Gastrocnemius medialis (tissue), 4 donors: ENCODE data around the gene IFT122. TPM values are rescaled to one million over a fixed set of nuclear protein-coding genes. Genes with fewer than 3 reads are reported as not detected.
A peak's percentile ranks its signal among the peaks of the same experiment; 100 is the strongest.

Experiments
- ATAC-seq, 2 donors: fragments of 150-250 bp; one replicate each; pipeline ENCODE4 v1.9.1; 2016
- DNase-seq, 2 donors: peaks; one replicate each; pipeline ENCODE4 v3.0.0-alpha.2; 2019
- H3K27ac ChIP-seq, 4 donors: fragments of 200-600 bp; sonication (generic); 1 replicate in 1 of 4; 2 replicates in 3 of 4; pipeline ENCODE4 v1.5.1; 2016 to 2018; ENCODE audit warnings: mild to moderate bottlenecking in 2 of 4, moderate library complexity in 1 of 4
- H3K27me3 ChIP-seq, 3 donors: fragments of 200-600 bp; sonication (generic) in 2 of 3; 1 replicate in 1 of 3; 2 replicates in 2 of 3; pipeline versions ENCODE4 v1.5.1 to v1.6.0; 2016 to 2019; ENCODE audit warnings: mild to moderate bottlenecking in 1 of 3, moderate library complexity in 1 of 3
- H3K36me3 ChIP-seq, 2 donors: fragments of 200-600 bp; sonication (generic) in 1 of 2; one replicate each; pipeline ENCODE4 v1.5.1; 2017 to 2018
- H3K4me1 ChIP-seq, 2 donors: fragments of 200-600 bp; sonication (generic) in 1 of 2; one replicate each; pipeline ENCODE4 v1.5.1; 2016 to 2017; ENCODE audit warnings: mild to moderate bottlenecking in 2 of 2
- H3K4me3 ChIP-seq, 4 donors: fragments of 200-600 bp; sonication (generic) in 3 of 4; 1 replicate in 1 of 4; 2 replicates in 3 of 4; pipeline ENCODE4 v1.5.1; 2016 to 2019; ENCODE audit warnings: mild to moderate bottlenecking in 2 of 4
- H3K9me3 ChIP-seq, 3 donors: fragments of 200-600 bp; sonication (generic) in 2 of 3; 1 replicate in 1 of 3; 2 replicates in 2 of 3; pipeline ENCODE4 v1.5.1; 2016 to 2019
- CTCF ChIP-seq, 5 experiments: fragments of 450-650 bp in 3 of 5; fragments of 200-600 bp in 2 of 5; sonication (generic) in 2 of 5; IDR thresholded peaks in 4 of 5; conservative IDR thresholded peaks in 1 of 5; 1 replicate in 4 of 5; 2 replicates in 1 of 5; pipeline ENCODE4 v1.5.1; 2016 to 2019; ENCODE audit warnings: antibody characterized with exemption in 5 of 5, mild to moderate bottlenecking in 3 of 5, moderate library complexity in 3 of 5
- POLR2A ChIP-seq, 2 donors: fragments of 450-650 bp; IDR thresholded peaks; one replicate each; pipeline ENCODE4 v1.6.1; 2017; ENCODE audit warnings: antibody characterized with exemption in 2 of 2, mild to moderate bottlenecking in 2 of 2, moderate library complexity in 2 of 2
- in situ Hi-C, 4 donors: fragments of 200-750 bp; cut with MboI; loops; one replicate each; pipeline versions ENCODE4 v1.15.0 to v1.8.0; 2017; ENCODE audit warnings: low sequenced_read_pairs in 4 of 4
- intact Hi-C: fragments of 100-400 bp; cut with DNase I; formaldehyde crosslinking; loops from one replicate; pipeline ENCODE4 v1.15.1; 2023; ENCODE audit warnings: low total_unique reads
- total RNA-seq, 4 donors: library from RNA; depleted of rRNA; stranded (reverse); fragments of >200 nt; gene quantifications; one replicate each; pipeline versions ENCODE4 v1.1.0 to v1.2.3, GENCODE V29; 2016

IFT122 gene
- total RNA-seq, 4 donors from 2014 or later = 4.6 to 16.4 (median 5.9) TPM

- peaks cover 28 to 31% of the 10 kb centered on the region in 2 donors for H3K4me1 ChIP-seq
- in situ Hi-C loops = no loop called here
- H3K27ac ChIP-seq = peak overlapping the region; percentile 81 to 92 (median 85)
- no peak for TF ChIP-seq POLR2A (IDR thresholded peaks at IDR 0.05)
- ATAC-seq (no peak), DNase-seq (no peak)
- H3K27me3 ChIP-seq = no peaks in the 10 kb centered on the region
- H3K9me3 ChIP-seq = no peaks in the 10 kb centered on the region
- H3K4me3 ChIP-seq = no peak overlapping the region
- intact Hi-C loops = loop anchor here (5.0 kb wide), 1 partner anchor 125 kb away; a partner anchor contains a TSS
- peaks cover 0 to 5% of the 10 kb centered on the region in 2 donors for H3K36me3 ChIP-seq
Measured at GRCh38 chr3:129442486-129442885, 2.5 kb downstream of the IFT122 start.

- peaks cover 25 to 31% of the 10 kb centered on the region in 2 donors for H3K4me1 ChIP-seq
- H3K4me3 ChIP-seq = no peak overlapping the region
- DNase-seq (no peak), ATAC-seq (no peak)
- intact Hi-C loops (loop anchor here (5.0 kb wide), 1 partner anchor 126 kb away; a partner anchor contains a TSS), in situ Hi-C loops (no loop called here)
- H3K36me3 ChIP-seq = peaks cover 0 to under 1% of the 10 kb centered on the region in 2 donors
- no peaks in the 10 kb centered on the region for H3K27me3 ChIP-seq
- H3K9me3 ChIP-seq = no peaks in the 10 kb centered on the region
- peak overlapping the region in 2 of 4 donors; percentile 84 to 92 for H3K27ac ChIP-seq
- TF ChIP-seq POLR2A (IDR thresholded peaks at IDR 0.05) (no peak), CTCF (IDR thresholded peaks at IDR 0.05 in 4 of 5, conservative IDR thresholded peaks at IDR 0.05 in 1 of 5) (no peak)
Measured at GRCh38 chr3:129442947-129443346, 2.9 kb downstream of the IFT122 start.

- in situ Hi-C loops = no loop called here
- intact Hi-C loops = no loop called here
- TF ChIP-seq POLR2A (IDR thresholded peaks at IDR 0.05) (no peak), CTCF (IDR thresholded peaks at IDR 0.05 in 4 of 5, conservative IDR thresholded peaks at IDR 0.05 in 1 of 5) (no peak)
- Histone ChIP-seq H3K9me3 (no peaks in the 10 kb centered on the region), H3K4me3 (no peak overlapping the region), H3K36me3 (no peaks in the 10 kb centered on the region), H3K27ac (no peak overlapping the region), H3K4me1 (peaks cover 24 to 31% of the 10 kb centered on the region in 2 donors), H3K27me3 (no peaks in the 10 kb centered on the region)
- no peak for ATAC-seq
- no peak for DNase-seq
Measured at GRCh38 chr3:129445471-129445870, 5.4 kb downstream of the IFT122 start.

- H3K4me1 ChIP-seq = peaks cover 10 to 16% of the 10 kb centered on the region in 2 donors
- H3K27me3 ChIP-seq = no peaks in the 10 kb centered on the region
- TF ChIP-seq POLR2A (IDR thresholded peaks at IDR 0.05) (no peak), CTCF (IDR thresholded peaks at IDR 0.05 in 4 of 5, conservative IDR thresholded peaks at IDR 0.05 in 1 of 5) (no peak)
- H3K27ac ChIP-seq = no peak overlapping the region
- DNase-seq (no peak), ATAC-seq (no peak)
- in situ Hi-C loops (no loop called here), intact Hi-C loops (no loop called here)
- peaks cover 0 to 3% of the 10 kb centered on the region in 2 donors for H3K36me3 ChIP-seq
- H3K9me3 ChIP-seq = no peaks in the 10 kb centered on the region
- no peak overlapping the region for H3K4me3 ChIP-seq
Measured at GRCh38 chr3:129446926-129447325, 6.9 kb downstream of the IFT122 start.

- H3K27ac ChIP-seq = no peak overlapping the region
- no peak for ATAC-seq
- intact Hi-C loops = no loop called here
Measured at GRCh38 chr3:129448186-129448895, 8.3 kb downstream of the IFT122 start.

More at GRCh38 chr3:129448186-129448895, 8.3 kb downstream of the IFT122 start:
- no peak for DNase-seq
- in situ Hi-C loops = no loop called here
- TF ChIP-seq CTCF (IDR thresholded peaks at IDR 0.05 in 4 of 5, conservative IDR thresholded peaks at IDR 0.05 in 1 of 5) (no peak), POLR2A (IDR thresholded peaks at IDR 0.05) (no peak)
- Histone ChIP-seq H3K27me3 (no peaks in the 10 kb centered on the region), H3K9me3 (no peaks in the 10 kb centered on the region), H3K4me3 (no peak overlapping the region), H3K4me1 (peaks cover 0 to 5% of the 10 kb centered on the region in 2 donors), H3K36me3 (peaks cover 0 to 5% of the 10 kb centered on the region in 2 donors)
